HG02623 (cell line): ENCODE data around the gene MORN2.

Source experiments
- ATAC-seq: cut with Tn5 transposase; IDR thresholded peaks from one replicate; pipeline ENCODE4 v1.9.1; 2021; ENCODE audit warnings: moderate library complexity; ENCODE audit not compliant: unreplicated experiment

Gene MORN2

GRCh38 chr2:38889045-38889444, 13.3 kb downstream of the MORN2 start:
- no peak for ATAC-seq

GRCh38 chr2:38889575-38889974, 13.8 kb downstream of the MORN2 start, which contains the start of gene ARHGEF33:
TSS of gene ARHGEF33 (plus strand) at chr2:38889875. CDS start at chr2:38919448, 29,573 bp downstream.
- no peak for ATAC-seq

DNA sequence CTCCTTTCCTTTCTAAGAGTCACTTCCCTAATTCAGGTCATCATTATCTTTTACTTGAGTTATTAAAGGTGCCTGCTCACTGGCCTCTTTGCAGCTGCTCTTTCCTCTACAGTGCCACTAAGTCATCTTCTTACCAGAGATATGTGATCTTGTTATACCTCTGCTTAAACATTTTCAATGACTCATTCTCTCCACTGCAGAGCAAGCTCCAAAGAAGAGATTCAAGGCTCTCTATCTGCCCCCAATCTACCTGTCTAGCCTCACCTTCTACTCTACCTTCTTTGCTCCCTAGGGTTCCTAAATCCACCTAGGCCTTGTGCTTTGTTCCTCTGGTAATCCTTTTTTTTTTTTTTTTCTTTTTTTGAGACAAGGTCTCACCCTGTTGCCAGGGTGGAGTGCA, 17.0 kb downstream of the MORN2 start:
- ATAC-seq, result no peak

DNA sequence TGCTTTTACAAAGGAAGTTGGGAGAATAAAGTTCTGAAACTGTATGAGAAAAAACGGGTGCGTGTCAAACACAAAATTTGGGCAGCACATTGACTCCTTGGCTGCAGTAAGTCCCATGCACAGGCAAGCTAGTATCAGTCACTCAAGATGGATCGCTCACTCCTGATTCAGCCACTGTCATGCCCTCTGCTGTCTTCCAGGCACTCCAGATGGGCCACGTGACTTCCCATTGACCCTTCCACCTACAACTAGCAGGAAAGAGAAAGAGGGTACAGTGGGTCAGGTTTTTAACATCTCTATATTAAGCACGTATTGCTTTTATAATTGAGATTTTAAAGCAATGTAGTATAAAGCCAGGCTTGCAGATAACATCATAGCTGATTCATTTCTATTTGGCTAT, 22.5 kb downstream of the MORN2 start:
- ATAC-seq, result no peak

- no peak for ATAC-seq
Observed at GRCh38 chr2:38900726-38901125, 24.9 kb downstream of the MORN2 start.

GRCh38 chr2:38905251-38905650, 29.5 kb downstream of the MORN2 start:
- ATAC-seq, result no peak

- no peak for ATAC-seq
Observed at GRCh38 chr2:38907242-38907641, 31.5 kb downstream of the MORN2 start.

DNA sequence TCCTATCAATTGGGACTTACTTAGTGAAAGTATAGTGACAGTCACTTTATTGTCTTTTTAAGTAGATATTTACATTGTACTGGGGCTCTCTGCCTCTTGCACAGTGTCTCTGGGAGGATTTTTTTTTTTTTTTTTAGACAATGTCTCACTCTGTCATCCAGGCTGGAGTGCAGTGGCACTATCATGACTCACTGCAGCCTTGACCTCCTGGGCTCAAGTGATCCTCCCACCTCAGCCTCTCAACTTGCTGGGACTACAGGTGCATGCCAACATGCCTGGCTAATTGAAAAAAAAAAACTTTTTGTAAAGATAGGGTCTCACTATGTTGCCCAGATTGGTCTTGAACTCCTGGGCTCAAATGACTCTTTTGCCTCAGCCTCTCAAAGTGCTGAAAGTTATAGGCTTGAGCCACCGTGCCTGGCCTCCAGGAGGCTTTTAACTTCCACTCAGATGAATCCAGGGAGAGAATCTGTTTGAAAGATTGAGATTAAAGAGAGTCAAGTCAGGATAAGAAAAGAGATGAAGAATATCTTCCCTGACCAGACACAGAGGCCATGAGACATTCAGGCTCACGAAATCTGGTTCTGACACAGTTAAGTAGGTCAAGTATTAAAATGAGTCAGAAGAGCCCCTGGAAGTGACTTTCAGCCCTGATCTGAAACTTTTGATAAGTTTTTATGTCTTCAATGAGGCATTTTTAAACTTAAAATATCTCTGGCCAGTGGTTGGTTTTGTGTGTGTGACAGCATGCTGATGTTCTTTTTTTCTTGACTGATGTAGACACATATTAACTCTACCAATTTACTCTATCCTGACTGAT, 32.2 kb downstream of the MORN2 start:
- ATAC-seq, result peak; percentile 79

DNA sequence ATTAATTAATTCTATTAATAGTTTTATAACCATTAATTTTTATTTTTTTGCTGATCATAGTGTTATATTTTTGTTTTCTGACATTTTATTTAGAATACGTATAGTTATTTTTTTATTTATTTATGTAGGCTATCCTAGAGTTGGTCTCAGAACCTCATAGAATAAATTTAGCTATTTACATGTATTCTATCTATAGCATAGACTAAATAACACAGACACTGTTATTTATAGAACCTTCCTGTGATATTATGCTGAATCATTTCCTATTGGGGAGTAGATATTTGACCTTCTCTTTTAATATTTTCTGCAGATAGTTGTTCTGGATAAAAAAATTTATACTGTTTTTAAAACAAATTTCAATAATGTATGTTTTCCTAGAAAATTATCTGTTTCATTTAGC, 34.1 kb downstream of the MORN2 start:
- ATAC-seq, result no peak

- ATAC-seq, result no peak
Observed at GRCh38 chr2:38911191-38911590, 35.4 kb downstream of the MORN2 start.

- no peak for ATAC-seq
Observed at GRCh38 chr2:38912619-38913018, 36.8 kb downstream of the MORN2 start.

GRCh38 chr2:38922389-38922788, 46.6 kb downstream of the MORN2 start:
- no peak for ATAC-seq

DNA sequence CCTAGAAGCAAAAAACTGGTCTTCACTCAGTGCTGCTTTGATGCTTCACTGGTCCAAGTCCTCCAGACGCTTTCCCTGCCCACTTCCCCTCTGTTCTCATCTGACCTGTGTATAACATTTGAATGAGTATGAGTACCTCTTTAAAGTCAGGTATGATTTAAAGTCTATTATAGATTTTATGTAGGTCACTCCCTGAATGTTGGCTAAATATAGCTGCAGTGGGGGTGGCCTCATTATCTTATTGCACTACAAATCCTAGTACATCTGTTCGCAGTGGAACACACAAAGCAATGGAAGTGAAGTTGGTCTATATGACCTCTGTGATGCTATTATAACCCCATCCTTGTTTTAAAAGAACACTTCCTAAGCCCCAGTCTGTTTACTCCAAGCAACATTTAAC, 47.1 kb downstream of the MORN2 start:
- ATAC-seq, result no peak

- ATAC-seq, result no peak
Observed at GRCh38 chr2:38925982-38926381, 50.2 kb downstream of the MORN2 start.

- ATAC-seq, result no peak
Observed at GRCh38 chr2:38930600-38930999, 54.8 kb downstream of the MORN2 start.
